HepG2 (cell line): ENCODE results near the gene H6PD. TPM values are rescaled to one million over a fixed set of nuclear protein-coding genes. Genes with fewer than 3 reads are reported as not detected.

Experiments used
- ATAC-seq: fragments of 200-7000 bp; cut with Tn5 transposase; 3 replicates; pipeline ENCODE4 v1.9.1; 2020; ENCODE audit warnings: mild to moderate bottlenecking, moderate library complexity
- BruUV-seq: library from RNA; stranded (reverse); fragments of 400-500 nt; replicated peaks from 2 replicates; lab custom pipeline; 2021; lab: Mats Ljungman, UMichigan
- CTCF ChIA-PET: fragments of 300-600 bp; formaldehyde crosslinking; extraction: SDS; loops from one replicate; lab custom pipeline; 2021; ENCODE audit warnings: low total read pairs, inconsistent platforms, low intra/inter-chr PET ratio; lab: Yijun Ruan, JAX
- POLR2A ChIA-PET: fragments of 350-600 bp; sonication (Branson Sonifier 250); formaldehyde crosslinking; loops from one replicate; lab custom pipeline; 2020; ENCODE audit warnings: antibody characterized with exemption, inconsistent platforms; lab: Yijun Ruan, JAX
- DNase-seq: peaks from one replicate; pipeline ENCODE4 v3.0.0-alpha.2; 2015; ENCODE audit warnings: low spot score
- FAIRE-seq: peaks from 3 replicates; lab custom pipeline; 2011; peaks lifted over from hg19 to GRCh38; lab: Jason Lieb, UNC
- H2AFZ ChIP-seq: one replicate; pipeline ENCODE4 v1.6.1; 2011; ENCODE audit warnings: low read length, inconsistent platforms
- H3K27ac ChIP-seq: fragments of 300-600 bp; 3 replicates; pipeline ENCODE4 v1.8.0; 2011; ENCODE audit warnings: mixed run types, mild to moderate bottlenecking, mixed read lengths, low read length, inconsistent platforms; ENCODE audit not compliant: insufficient read depth; ENCODE audit errors: extremely low read length
- H3K27me3 ChIP-seq, 2 experiments: fragments of 200-600 bp in 1 of 2; 2 replicates in 1 of 2; 3 replicates in 1 of 2; pipeline versions ENCODE4 v1.6.0 to v1.8.0; 2011; ENCODE audit warnings: low read length in 2 of 2, mild to moderate bottlenecking in 2 of 2, moderate library complexity in 2 of 2, inconsistent platforms in 1 of 2; ENCODE audit not compliant: insufficient read depth in 2 of 2, control insufficient read depth in 1 of 2
- H3K36me3 ChIP-seq, 2 experiments: fragments of 200-600 bp in 1 of 2; replicated peaks in 1 of 2; 2 replicates in 1 of 2; 3 replicates in 1 of 2; pipeline versions ENCODE4 v1.5.1 to v1.8.0; 2011; ENCODE audit warnings: low read length in 2 of 2, inconsistent platforms in 1 of 2; ENCODE audit not compliant: insufficient read depth in 2 of 2, control insufficient read depth in 1 of 2
- H3K4me1 ChIP-seq: 2 replicates; pipeline ENCODE4 v1.5.1; 2012; ENCODE audit warnings: low read length, inconsistent platforms; ENCODE audit not compliant: insufficient read depth
- H3K4me2 ChIP-seq: 2 replicates; pipeline ENCODE4 v1.6.0; 2011; ENCODE audit warnings: low read depth, low read length, inconsistent platforms
- H3K4me3 ChIP-seq, 3 experiments: fragments of 200-600 bp in 1 of 3; sonication (generic), shearing (Covaris generic) in 1 of 3; replicated peaks in 1 of 3; 2 replicates each; pipeline ENCODE4 v1.5.1; 2011 to 2016; ENCODE audit warnings: low read length in 3 of 3, inconsistent platforms in 2 of 3, low read depth in 2 of 3, mild to moderate bottlenecking in 2 of 3, control low read depth in 1 of 3, mixed read lengths in 1 of 3; ENCODE audit not compliant: insufficient read depth in 1 of 3
- H3K79me2 ChIP-seq: one replicate; pipeline ENCODE4 v1.6.1; 2011; ENCODE audit warnings: low read length, inconsistent platforms; ENCODE audit not compliant: insufficient read depth
- H3K9ac ChIP-seq: 2 replicates; pipeline ENCODE4 v1.6.0; 2011; ENCODE audit warnings: mild to moderate bottlenecking, low read depth, low read length, inconsistent platforms; ENCODE audit not compliant: insufficient read depth
- H3K9me3 ChIP-seq: 2 replicates; pipeline ENCODE4 v1.5.1; 2012; ENCODE audit warnings: mild to moderate bottlenecking, low read length
- H4K20me1 ChIP-seq: 2 replicates; pipeline ENCODE4 v1.6.0; 2011; ENCODE audit warnings: inconsistent platforms, mild to moderate bottlenecking, low read length, moderate library complexity; ENCODE audit not compliant: insufficient read depth
- ARHGAP35 ChIP-seq: sonication (generic); formaldehyde crosslinking; IDR thresholded peaks from 2 replicates; pipeline ENCODE4 v1.9.0; 2022; ENCODE audit warnings: mild to moderate bottlenecking, inconsistent platforms, moderate library complexity, missing genetic modification reagents, borderline replicate concordance
- DMAP1 ChIP-seq: IDR thresholded peaks from 2 replicates; pipeline ENCODE4 v1.6.1; 2016
- IKZF1 ChIP-seq: fragments of 450-650 bp; IDR thresholded peaks from 2 replicates; pipeline ENCODE4 v1.7.1; 2016
- IRF1 ChIP-seq: sonication (generic); formaldehyde crosslinking; IDR thresholded peaks from 2 replicates; pipeline ENCODE4 v1.4.0; 2020; ENCODE audit warnings: low read depth, mild to moderate bottlenecking, missing genetic modification reagents
- MAX ChIP-seq: IDR thresholded peaks from 2 replicates; pipeline ENCODE4 v1.6.1; 2012; ENCODE audit warnings: inconsistent platforms
- MIXL1 ChIP-seq: IDR thresholded peaks from 2 replicates; pipeline ENCODE4 v1.6.1; 2016
- POLR2G ChIP-seq: fragments of 200-400 bp; formaldehyde crosslinking; IDR thresholded peaks from 2 replicates; pipeline ENCODE4 v1.6.1; 2018; ENCODE audit warnings: mild to moderate bottlenecking, low read depth, low read length, moderate library complexity
- RBFOX2 ChIP-seq: fragments of 200-400 bp; formaldehyde crosslinking; IDR thresholded peaks from 2 replicates; pipeline ENCODE4 v1.6.1; 2017; ENCODE audit warnings: low read depth, mild to moderate bottlenecking, low read length
- SRF ChIP-seq: IDR thresholded peaks from 2 replicates; pipeline ENCODE4 v1.6.1; 2011; ENCODE audit warnings: mild to moderate bottlenecking, low read depth, low read length, moderate library complexity
- ZBTB33 ChIP-seq: sonication (generic); formaldehyde crosslinking; IDR thresholded peaks from 2 replicates; pipeline ENCODE4 v1.4.0; 2020; ENCODE audit warnings: missing genetic modification reagents
- ZNF512 ChIP-seq: sonication (generic); formaldehyde crosslinking; IDR thresholded peaks from 2 replicates; pipeline ENCODE4 v1.4.0; 2020; ENCODE audit warnings: mild to moderate bottlenecking, missing genetic modification reagents
- ZNF546 ChIP-seq: sonication (generic); formaldehyde crosslinking; conservative IDR thresholded peaks from 2 replicates; pipeline ENCODE4 v1.8.1; 2023; ENCODE audit warnings: mild to moderate bottlenecking, missing genetic modification reagents
- ZNF580 ChIP-seq: IDR thresholded peaks from 2 replicates; pipeline ENCODE4 v1.6.1; 2016; ENCODE audit warnings: low read depth, borderline replicate concordance
- ZNF691 ChIP-seq: sonication (generic); formaldehyde crosslinking; IDR thresholded peaks from 2 replicates; pipeline ENCODE4 v1.4.0; 2020; ENCODE audit warnings: missing genetic modification reagents, low read depth, mild to moderate bottlenecking, borderline replicate concordance
- ZNF704 ChIP-seq: sonication (generic); formaldehyde crosslinking; IDR thresholded peaks from 2 replicates; pipeline ENCODE4 v1.8.1; 2023; ENCODE audit warnings: mild to moderate bottlenecking, inconsistent platforms, moderate library complexity, missing genetic modification reagents, borderline replicate concordance
- ZNF720 ChIP-seq: sonication (generic); formaldehyde crosslinking; IDR thresholded peaks from 2 replicates; pipeline ENCODE4 v1.4.0; 2020; ENCODE audit warnings: missing genetic modification reagents
- WGBS: methylation state at CpG from one replicate; pipeline ENCODE4 v1.1.6; 2017; ENCODE audit warnings: low lambda C conversion rate; 5-methylcytosine and 5-hydroxymethylcytosine counted together
- in situ Hi-C: cut with HindIII; loops from 2 replicates; pipeline ENCODE4 v1.10.0; 2017; ENCODE audit warnings: low pct_unique_long_range_greater_than_20kb; ENCODE audit not compliant: extremely low pct_ligation_motif_present
- intact Hi-C: fragments of 100-400 bp; cut with micrococcal nuclease; formaldehyde crosslinking; loops from one replicate; pipeline ENCODE4 v1.10.0; 2022; ENCODE audit not compliant: unreplicated experiment
- polyA plus RNA-seq, 8 experiments: library from polyadenylated mRNA; depleted of rRNA in 3 of 8; stranded (reverse) in 7 of 8; unstranded in 1 of 8; fragments of >200 nt; fragmentation: Illumina TruSeq in 4 of 8; extraction: Trizol in 4 of 8; gene quantifications; 2 replicates each; pipeline versions ENCODE4 v1.2.1 to v1.2.3, GENCODE V29; 2011 to 2016; ENCODE audit warnings: low read depth in 4 of 8, missing spikeins in 1 of 8, mixed read lengths in 1 of 8; ENCODE audit not compliant: insufficient read depth in 1 of 8
- total RNA-seq, 5 experiments: library from RNA; depleted of rRNA; stranded (reverse); fragments of >200 nt; fragmentation: Illumina TruSeq; extraction: Trizol; gene quantifications; 2 replicates each; pipeline ENCODE4 v1.2.3, GENCODE V29; 2016; ENCODE audit warnings: low read depth in 1 of 5

The H6PD gene
- total and polyA plus RNA-seq, 2 of the 13 experiments (the other 11 are each of a cell fraction or from before 2014, with no cell fraction given): 9.3 to 14.1 TPM

GRCh38 chr1:9224664-9225410, 9.7 kb upstream of the H6PD start (continued):
- peak; percentile 42; the same call in 1 of the 2 replicates for TF ChIP-seq ZNF512 (CRISPR knock-in tag)

- H3K4me1 ChIP-seq: no peaks in the 10 kb centered on the region
- no TSS peak for BruUV-seq
- in situ Hi-C loops (no loop called here), intact Hi-C loops (no loop called here)
- no peaks in the 10 kb centered on the region for H4K20me1 ChIP-seq
- H3K27ac ChIP-seq: no peak overlapping the region
- no peak overlapping the region for H3K4me2 ChIP-seq
- no peak overlapping the region for H2AFZ ChIP-seq
- DNase-seq (no peak), FAIRE-seq (no peak), ATAC-seq (no peak)
- H3K36me3 ChIP-seq: no peaks in the 10 kb centered on the region
- no peak overlapping the region for H3K9ac ChIP-seq
- CTCF ChIA-PET: no interaction called here
- POLR2A ChIA-PET: interaction anchor here (1.6 kb wide), 1 partner anchor 9 kb away, joined by 4 read pairs; the partner anchor contains the start of gene H6PD
- 29% methylated on average over 4 of the region's 5 CpGs for WGBS
- H3K27me3 ChIP-seq: peaks cover 1 to 15% of the 10 kb centered on the region in 2 experiments; a peak in 2 of 5 replicates
- H3K79me2 ChIP-seq: no peaks in the 10 kb centered on the region
- no peaks in the 10 kb centered on the region for H3K9me3 ChIP-seq
- no peak overlapping the region for H3K4me3 ChIP-seq
- TF ChIP-seq SRF (no peak), DMAP1 (no peak), ZNF704 (CRISPR knock-in tag) (no peak), ZNF580 (no peak), ZBTB33 (no peak), POLR2G (no peak), MIXL1 (no peak), ZNF720 (CRISPR knock-in tag) (no peak), ARHGAP35 (CRISPR knock-in tag) (no peak), MAX (no peak), RBFOX2 (no peak), IKZF1 (no peak), IRF1 (CRISPR knock-in tag) (no peak), ZNF691 (no peak), ZNF546 (CRISPR knock-in tag) (no peak)
These were observed 9.2 kb upstream of the H6PD start for GRCh38 chr1:9225411-9225785.
